ENCODE results near the gene P2RY11. TPM values are rescaled to one million over a fixed set of nuclear protein-coding genes. Genes with fewer than 3 reads are reported as not detected.

Gene P2RY11
- total RNA-seq, 1 donor from 2014 or later = 15.7 TPM

DNA sequence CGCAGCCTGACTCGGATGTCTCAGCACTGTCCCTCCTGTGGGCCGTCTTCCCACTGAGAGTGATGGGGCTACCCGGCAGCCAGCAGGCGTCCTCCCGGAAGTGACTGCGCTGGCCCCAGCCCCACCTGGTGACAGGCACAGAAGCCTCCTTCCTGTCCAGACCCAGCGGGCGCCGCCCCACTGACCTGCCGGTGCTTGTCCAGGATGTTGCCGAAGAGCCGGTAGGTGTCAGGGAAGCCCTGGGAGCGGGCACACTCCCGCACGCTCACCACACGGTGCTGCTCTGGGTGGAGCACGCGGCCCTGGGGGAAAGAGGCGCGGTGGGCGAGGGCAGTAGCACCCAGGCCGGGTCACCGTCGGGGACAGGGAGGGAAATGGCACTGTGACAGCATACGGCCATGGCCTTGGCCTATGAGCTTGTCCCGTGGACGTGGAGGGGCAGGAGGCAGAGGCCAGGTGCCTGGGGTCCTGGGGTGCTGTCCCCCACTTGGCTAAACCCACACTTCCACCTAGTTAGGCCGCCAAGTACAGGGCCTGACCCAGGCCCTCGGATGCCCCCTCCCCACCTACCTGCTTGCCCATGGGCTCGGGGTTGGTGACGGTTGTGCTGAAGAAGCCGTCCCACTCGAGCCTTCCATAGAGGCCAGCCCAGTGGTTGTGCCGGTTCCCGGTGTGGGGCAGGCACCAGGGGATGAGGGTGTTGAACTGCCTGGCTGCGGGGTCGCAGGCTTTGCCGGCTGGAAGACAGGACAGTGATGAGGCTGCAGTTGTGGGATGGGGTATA, 24.2 kb downstream of the P2RY11 start:
- Mint-ChIP-seq H3K27ac (ENCODE audit: unreplicated experiment) (no peak overlapping the region), H3K9me3 (ENCODE audit: unreplicated experiment) (no peaks in the 10 kb centered on the region), H3K4me1 (ENCODE audit: unreplicated experiment) (no peaks in the 10 kb centered on the region), H3K4me3 (ENCODE audit: unreplicated experiment) (no peak overlapping the region), H3K36me3 (ENCODE audit: unreplicated experiment) (peaks cover 15% of the 10 kb centered on the region), H3K27me3 (ENCODE audit: unreplicated experiment) (no peaks in the 10 kb centered on the region)
- DNase-seq (ENCODE audit: extremely low spot score, unreplicated experiment) = no peak
- TF ChIP-seq, protein P1, sequence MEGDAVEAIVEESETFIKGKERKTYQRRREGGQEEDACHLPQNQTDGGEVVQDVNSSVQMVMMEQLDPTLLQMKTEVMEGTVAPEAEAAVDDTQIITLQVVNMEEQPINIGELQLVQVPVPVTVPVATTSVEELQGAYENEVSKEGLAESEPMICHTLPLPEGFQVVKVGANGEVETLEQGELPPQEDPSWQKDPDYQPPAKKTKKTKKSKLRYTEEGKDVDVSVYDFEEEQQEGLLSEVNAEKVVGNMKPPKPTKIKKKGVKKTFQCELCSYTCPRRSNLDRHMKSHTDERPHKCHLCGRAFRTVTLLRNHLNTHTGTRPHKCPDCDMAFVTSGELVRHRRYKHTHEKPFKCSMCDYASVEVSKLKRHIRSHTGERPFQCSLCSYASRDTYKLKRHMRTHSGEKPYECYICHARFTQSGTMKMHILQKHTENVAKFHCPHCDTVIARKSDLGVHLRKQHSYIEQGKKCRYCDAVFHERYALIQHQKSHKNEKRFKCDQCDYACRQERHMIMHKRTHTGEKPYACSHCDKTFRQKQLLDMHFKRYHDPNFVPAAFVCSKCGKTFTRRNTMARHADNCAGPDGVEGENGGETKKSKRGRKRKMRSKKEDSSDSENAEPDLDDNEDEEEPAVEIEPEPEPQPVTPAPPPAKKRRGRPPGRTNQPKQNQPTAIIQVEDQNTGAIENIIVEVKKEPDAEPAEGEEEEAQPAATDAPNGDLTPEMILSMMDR (IDR thresholded peaks at IDR 0.05) = no peak

DNA sequence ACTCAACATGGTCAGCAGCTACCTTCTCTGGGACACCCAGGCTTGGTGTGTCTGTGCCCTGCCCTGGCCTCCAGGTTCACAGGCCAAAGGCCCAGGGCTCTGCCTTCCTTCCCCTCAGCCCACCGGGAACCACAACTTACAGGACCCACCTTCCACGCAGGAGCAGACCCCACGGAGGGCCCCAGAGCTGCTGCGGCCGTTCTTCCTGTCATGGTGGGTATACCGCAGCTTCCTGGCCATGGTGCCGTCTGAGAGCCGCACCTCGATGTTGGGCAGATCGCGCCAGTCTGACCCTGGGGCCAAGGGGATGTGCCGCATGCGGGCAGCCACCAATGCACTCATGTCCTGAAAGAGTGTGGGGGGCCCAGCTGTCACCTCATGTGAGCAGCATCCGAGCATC, 25.4 kb downstream of the P2RY11 start:
- no peaks in the 10 kb centered on the region for H3K4me1 Mint-ChIP-seq (ENCODE audit: unreplicated experiment)
- no peak for DNase-seq (ENCODE audit: extremely low spot score, unreplicated experiment)
- no peak overlapping the region for H3K27ac Mint-ChIP-seq (ENCODE audit: unreplicated experiment)
- H3K9me3 Mint-ChIP-seq (ENCODE audit: unreplicated experiment) = no peaks in the 10 kb centered on the region
- peaks cover 25% of the 10 kb centered on the region for H3K36me3 Mint-ChIP-seq (ENCODE audit: unreplicated experiment)
- TF ChIP-seq, protein P1 (IDR thresholded peaks at IDR 0.05) = no peak
- no peaks in the 10 kb centered on the region for H3K27me3 Mint-ChIP-seq (ENCODE audit: unreplicated experiment)
- H3K4me3 Mint-ChIP-seq (ENCODE audit: unreplicated experiment) = no peak overlapping the region

DNA sequence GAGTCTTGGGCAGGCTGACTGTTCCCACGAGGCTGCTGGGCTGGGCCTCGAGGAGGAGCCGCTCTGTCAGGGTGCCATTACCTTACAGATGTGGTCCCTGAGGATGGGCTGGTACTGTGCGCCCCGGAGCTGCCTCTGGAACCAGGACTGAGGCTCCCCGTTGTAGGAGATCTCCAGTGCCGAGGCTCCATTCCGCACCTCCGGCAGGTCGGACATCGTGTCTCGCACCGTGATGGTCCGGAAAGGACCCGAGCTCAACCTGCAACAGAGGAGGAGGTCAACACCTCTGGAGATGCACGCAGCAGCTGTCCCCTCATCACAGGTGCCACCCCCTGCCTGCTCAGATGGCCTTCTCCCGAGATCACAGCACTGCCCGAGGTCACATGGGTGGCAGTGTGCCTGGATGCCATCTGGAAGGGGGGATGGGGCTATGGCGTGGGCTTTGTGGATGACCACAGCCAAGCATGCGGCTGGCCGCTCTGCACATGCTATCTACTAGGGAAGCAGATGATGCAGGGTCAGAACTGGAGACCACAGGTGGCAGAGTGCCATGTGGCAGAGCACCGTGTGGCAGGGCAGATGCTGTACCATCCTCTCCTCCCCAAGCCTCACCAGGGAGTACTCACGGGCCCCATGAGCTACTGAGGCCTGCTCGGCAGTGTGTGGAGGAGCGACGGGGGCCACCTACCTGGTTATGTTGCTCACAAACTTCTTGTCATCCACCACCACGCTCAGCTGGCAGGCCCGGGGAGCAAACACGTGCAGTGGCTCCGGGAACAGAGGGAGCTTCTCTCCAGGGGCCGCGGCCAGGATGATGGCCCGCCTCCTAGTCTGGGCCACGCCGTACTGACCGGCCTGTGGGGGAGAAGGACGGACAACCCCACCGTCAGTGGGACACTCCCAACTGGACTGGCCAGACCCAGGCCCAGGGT, 26.5 kb downstream of the P2RY11 start:
- Mint-ChIP-seq H3K4me1 (ENCODE audit: unreplicated experiment) (no peaks in the 10 kb centered on the region), H3K36me3 (ENCODE audit: unreplicated experiment) (peaks cover 22% of the 10 kb centered on the region), H3K9me3 (ENCODE audit: unreplicated experiment) (no peaks in the 10 kb centered on the region), H3K4me3 (ENCODE audit: unreplicated experiment) (no peak overlapping the region), H3K27ac (ENCODE audit: unreplicated experiment) (no peak overlapping the region), H3K27me3 (ENCODE audit: unreplicated experiment) (no peaks in the 10 kb centered on the region)
- TF ChIP-seq, protein P1 (IDR thresholded peaks at IDR 0.05) = no peak
- no peak for DNase-seq (ENCODE audit: extremely low spot score, unreplicated experiment)

DNA sequence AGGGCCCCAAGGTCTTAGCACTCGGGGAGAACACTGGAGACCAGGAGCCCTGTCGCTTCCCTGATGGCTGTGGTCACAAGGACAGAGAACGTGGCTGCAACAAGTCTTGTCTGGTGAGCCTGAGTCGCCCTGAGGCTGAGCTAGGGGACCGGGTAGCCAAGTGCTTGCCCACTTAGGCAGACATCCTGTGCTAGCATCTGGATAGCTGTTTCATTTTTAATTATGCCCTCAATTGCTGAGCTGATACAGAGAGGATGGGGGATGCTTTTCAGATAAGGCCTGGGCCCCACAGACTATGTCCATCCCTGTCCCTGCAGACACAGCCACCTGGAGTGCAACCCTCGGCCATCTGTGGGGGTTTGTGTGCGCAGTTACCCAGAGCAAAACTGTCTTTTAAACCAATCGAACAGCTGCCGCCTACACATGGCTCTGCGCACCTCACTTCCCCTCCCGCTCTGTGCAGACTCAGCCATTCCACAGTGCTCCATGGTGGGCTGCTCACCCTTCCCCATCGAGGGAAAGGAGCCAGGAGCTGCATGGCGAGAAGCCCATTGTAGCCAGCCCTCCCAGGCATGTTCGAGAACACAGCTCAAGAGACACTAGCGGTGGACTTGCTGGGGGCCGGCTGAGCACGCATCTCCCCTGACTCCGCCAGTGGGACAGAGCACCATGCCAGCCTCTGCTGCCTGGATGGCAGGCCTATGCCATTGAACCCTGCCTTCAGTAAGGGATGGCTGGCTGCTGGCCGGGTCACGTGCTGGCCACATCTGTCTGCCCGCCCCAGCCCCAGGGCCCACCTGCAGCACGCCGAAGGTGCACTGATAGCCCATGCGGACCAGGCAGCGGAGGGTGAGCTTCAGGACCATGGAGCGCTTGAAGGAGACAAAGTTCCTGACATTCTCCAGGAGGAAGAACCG, 27.6 kb downstream of the P2RY11 start:
- H3K36me3 Mint-ChIP-seq (ENCODE audit: unreplicated experiment) = peaks cover 24% of the 10 kb centered on the region
- DNase-seq (ENCODE audit: extremely low spot score, unreplicated experiment) = no peak
- H3K27ac Mint-ChIP-seq (ENCODE audit: unreplicated experiment) = no peak overlapping the region
- no peak overlapping the region for H3K4me3 Mint-ChIP-seq (ENCODE audit: unreplicated experiment)
- no peaks in the 10 kb centered on the region for H3K4me1 Mint-ChIP-seq (ENCODE audit: unreplicated experiment)
- no peaks in the 10 kb centered on the region for H3K27me3 Mint-ChIP-seq (ENCODE audit: unreplicated experiment)
- TF ChIP-seq, protein P1 (IDR thresholded peaks at IDR 0.05) = no peak
- no peaks in the 10 kb centered on the region for H3K9me3 Mint-ChIP-seq (ENCODE audit: unreplicated experiment)

Data from osteocyte (in vitro differentiated cells).